ENCODE measurements around the gene USP21. TPM values are rescaled to one million over a fixed set of nuclear protein-coding genes. Genes with fewer than 3 reads are reported as not detected.
A peak's percentile ranks its signal among the peaks of the same experiment; 100 is the strongest.

USP21 gene
- total and polyA plus RNA-seq, 2 of the 13 experiments (the other 11 are each of a cell fraction or from before 2014, with no cell fraction given) = 10.1 to 33.1 TPM

DNA sequence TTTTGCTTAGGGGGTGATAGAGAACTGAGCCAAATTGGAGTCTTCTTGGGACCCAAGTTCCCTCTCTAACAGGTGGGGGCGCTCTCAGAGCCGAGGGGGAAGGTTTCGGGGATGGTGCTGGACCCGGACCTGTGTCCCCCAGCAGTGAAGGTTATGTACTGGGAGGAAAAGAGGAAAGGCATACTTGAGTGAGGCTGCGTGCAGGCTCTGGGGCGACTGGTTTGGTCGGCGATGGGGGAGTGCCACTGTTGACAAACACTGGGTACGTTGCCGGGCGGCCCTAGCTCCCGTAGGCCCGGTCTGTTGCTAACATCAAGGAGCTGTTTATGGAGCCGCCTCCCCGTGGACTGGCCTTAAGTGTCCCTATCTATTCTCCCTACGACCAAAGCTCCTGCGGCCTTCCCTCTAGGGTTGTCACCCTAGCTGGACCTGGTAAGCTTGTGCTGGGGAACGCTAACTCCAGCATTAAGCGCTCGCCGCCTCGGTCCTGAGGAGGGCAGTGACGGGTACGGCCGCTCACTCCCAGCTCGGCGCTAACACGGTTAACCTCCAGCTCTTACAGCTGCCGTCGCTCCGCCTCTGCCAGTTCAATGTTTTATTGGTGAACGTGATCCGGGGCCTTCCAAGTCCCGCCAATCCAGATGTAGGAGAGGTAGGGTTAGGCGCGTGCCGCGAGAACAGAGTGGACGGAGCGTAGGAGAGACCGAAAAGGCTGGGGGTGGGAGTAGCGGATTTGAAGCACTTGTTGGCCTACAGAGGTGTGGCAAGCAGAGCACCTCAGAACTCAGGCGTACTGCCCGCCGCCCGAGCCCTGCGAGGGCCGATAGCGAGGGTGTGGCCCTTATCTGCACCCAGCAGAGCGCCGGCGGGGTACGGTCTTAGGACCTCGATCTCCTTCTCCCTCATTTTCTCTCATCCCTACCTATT lies 6.7 kb downstream of the USP21 start, which contains the start of gene PPOX (continued):
- TF ChIP-seq SALL2 (CRISPR knock-in tag; IDR thresholded peaks at IDR 0.05) (peak; percentile 82), HOXD1 (CRISPR knock-in tag; IDR thresholded peaks at IDR 0.05) (peak; percentile 81; the same call in 1 of the 2 replicates), FOXA1 (IDR thresholded peaks at IDR 0.05) (no peak), FOXA1 (CRISPR knock-in tag; IDR thresholded peaks at IDR 0.05) (peak; percentile 65), SALL1 (CRISPR knock-in tag; IDR thresholded peaks at IDR 0.05) (peak; percentile 64), SRSF4 (IDR thresholded peaks at IDR 0.05; ENCODE audit: low read depth, low read length, poor library complexity, severe bottlenecking) (no peak), ZNF577 (CRISPR knock-in tag; IDR thresholded peaks at IDR 0.05; ENCODE audit: borderline replicate concordance, low read depth) (no peak), HNRNPH1 (optimal IDR thresholded peaks at IDR 0.05; ENCODE audit: low read depth, low read length) (peak; percentile 70), ZC3H13 (CRISPR knock-in tag; IDR thresholded peaks at IDR 0.05) (peak; percentile 73; the same call in 1 of the 2 replicates), SOX6 (IDR thresholded peaks at IDR 0.05) (no peak), SOX6 (CRISPR knock-in tag; IDR thresholded peaks at IDR 0.05) (peak; percentile 60), ZNF354B (CRISPR knock-in tag; IDR thresholded peaks at IDR 0.05) (no peak), CENPX (CRISPR knock-in tag; IDR thresholded peaks at IDR 0.05) (no peak), TBP (CRISPR knock-in tag; IDR thresholded peaks at IDR 0.05) (no peak), FOSL2 (CRISPR knock-in tag; IDR thresholded peaks at IDR 0.05) (no peak), ZNF225 (CRISPR knock-in tag; IDR thresholded peaks at IDR 0.05) (peak; percentile 67; the same call in 1 of the 2 replicates), ZNF441 (CRISPR knock-in tag; IDR thresholded peaks at IDR 0.05; ENCODE audit: borderline replicate concordance) (peak; percentile 12; the same call in 1 of the 2 replicates), KLF16 (CRISPR knock-in tag; IDR thresholded peaks at IDR 0.05) (peak; percentile 86 to 94; a peak in 3 of 4 replicates)
- TF ChIP-seq, protein P1, sequence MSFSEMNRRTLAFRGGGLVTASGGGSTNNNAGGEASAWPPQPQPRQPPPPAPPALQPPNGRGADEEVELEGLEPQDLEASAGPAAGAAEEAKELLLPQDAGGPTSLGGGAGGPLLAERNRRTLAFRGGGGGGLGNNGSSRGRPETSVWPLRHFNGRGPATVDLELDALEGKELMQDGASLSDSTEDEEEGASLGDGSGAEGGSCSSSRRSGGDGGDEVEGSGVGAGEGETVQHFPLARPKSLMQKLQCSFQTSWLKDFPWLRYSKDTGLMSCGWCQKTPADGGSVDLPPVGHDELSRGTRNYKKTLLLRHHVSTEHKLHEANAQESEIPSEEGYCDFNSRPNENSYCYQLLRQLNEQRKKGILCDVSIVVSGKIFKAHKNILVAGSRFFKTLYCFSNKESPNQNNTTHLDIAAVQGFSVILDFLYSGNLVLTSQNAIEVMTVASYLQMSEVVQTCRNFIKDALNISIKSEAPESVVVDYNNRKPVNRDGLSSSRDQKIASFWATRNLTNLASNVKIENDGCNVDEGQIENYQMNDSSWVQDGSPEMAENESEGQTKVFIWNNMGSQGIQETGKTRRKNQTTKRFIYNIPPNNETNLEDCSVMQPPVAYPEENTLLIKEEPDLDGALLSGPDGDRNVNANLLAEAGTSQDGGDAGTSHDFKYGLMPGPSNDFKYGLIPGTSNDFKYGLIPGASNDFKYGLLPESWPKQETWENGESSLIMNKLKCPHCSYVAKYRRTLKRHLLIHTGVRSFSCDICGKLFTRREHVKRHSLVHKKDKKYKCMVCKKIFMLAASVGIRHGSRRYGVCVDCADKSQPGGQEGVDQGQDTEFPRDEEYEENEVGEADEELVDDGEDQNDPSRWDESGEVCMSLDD (CRISPR knock-in tag; IDR thresholded peaks at IDR 0.05; ENCODE audit: borderline replicate concordance) = no peak
- TF ChIP-seq, protein P2, sequence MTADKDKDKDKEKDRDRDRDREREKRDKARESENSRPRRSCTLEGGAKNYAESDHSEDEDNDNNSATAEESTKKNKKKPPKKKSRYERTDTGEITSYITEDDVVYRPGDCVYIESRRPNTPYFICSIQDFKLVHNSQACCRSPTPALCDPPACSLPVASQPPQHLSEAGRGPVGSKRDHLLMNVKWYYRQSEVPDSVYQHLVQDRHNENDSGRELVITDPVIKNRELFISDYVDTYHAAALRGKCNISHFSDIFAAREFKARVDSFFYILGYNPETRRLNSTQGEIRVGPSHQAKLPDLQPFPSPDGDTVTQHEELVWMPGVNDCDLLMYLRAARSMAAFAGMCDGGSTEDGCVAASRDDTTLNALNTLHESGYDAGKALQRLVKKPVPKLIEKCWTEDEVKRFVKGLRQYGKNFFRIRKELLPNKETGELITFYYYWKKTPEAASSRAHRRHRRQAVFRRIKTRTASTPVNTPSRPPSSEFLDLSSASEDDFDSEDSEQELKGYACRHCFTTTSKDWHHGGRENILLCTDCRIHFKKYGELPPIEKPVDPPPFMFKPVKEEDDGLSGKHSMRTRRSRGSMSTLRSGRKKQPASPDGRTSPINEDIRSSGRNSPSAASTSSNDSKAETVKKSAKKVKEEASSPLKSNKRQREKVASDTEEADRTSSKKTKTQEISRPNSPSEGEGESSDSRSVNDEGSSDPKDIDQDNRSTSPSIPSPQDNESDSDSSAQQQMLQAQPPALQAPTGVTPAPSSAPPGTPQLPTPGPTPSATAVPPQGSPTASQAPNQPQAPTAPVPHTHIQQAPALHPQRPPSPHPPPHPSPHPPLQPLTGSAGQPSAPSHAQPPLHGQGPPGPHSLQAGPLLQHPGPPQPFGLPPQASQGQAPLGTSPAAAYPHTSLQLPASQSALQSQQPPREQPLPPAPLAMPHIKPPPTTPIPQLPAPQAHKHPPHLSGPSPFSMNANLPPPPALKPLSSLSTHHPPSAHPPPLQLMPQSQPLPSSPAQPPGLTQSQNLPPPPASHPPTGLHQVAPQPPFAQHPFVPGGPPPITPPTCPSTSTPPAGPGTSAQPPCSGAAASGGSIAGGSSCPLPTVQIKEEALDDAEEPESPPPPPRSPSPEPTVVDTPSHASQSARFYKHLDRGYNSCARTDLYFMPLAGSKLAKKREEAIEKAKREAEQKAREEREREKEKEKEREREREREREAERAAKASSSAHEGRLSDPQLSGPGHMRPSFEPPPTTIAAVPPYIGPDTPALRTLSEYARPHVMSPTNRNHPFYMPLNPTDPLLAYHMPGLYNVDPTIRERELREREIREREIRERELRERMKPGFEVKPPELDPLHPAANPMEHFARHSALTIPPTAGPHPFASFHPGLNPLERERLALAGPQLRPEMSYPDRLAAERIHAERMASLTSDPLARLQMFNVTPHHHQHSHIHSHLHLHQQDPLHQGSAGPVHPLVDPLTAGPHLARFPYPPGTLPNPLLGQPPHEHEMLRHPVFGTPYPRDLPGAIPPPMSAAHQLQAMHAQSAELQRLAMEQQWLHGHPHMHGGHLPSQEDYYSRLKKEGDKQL (CRISPR knock-in tag; IDR thresholded peaks at IDR 0.05; ENCODE audit: low read depth) = no peak
- TF ChIP-seq, protein P3, sequence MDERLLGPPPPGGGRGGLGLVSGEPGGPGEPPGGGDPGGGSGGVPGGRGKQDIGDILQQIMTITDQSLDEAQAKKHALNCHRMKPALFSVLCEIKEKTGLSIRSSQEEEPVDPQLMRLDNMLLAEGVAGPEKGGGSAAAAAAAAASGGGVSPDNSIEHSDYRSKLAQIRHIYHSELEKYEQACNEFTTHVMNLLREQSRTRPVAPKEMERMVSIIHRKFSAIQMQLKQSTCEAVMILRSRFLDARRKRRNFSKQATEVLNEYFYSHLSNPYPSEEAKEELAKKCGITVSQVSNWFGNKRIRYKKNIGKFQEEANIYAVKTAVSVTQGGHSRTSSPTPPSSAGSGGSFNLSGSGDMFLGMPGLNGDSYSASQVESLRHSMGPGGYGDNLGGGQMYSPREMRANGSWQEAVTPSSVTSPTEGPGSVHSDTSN (CRISPR knock-in tag; IDR thresholded peaks at IDR 0.05) = no peak
